OCI-LY3 (cell line): ENCODE measurements around the gene LRRC72.

Experiments used
- CTCF ChIP-seq: fragments of 200-600, 300-600 bp; sonication (generic); IDR thresholded peaks from 2 replicates; pipeline ENCODE4 v1.5.1; 2014; ENCODE audit warnings: antibody characterized with exemption, low read length, low read depth
- EZH2phosphoT487 ChIP-seq: fragments of 200-600 bp; shearing (Covaris generic); IDR thresholded peaks from 2 replicates; pipeline ENCODE4 v1.6.1; 2018; ENCODE audit warnings: antibody characterized with exemption, mixed run types, low read depth

GRCh38 chr7:16494955-16495719, 31.5 kb upstream of the LRRC72 start:
- TF ChIP-seq CTCF: no peak
- no peak for TF ChIP-seq EZH2phosphoT487
